ENCODE measurements around the gene RNF152.

Gene RNF152, protein sequence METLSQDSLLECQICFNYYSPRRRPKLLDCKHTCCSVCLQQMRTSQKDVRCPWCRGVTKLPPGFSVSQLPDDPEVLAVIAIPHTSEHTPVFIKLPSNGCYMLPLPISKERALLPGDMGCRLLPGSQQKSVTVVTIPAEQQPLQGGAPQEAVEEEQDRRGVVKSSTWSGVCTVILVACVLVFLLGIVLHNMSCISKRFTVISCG

GRCh38 chr18:61892683-61893308 lies at the start of gene RNF152:
TSS of gene RNF152 (minus strand) at chr18:61893007. CDS start at chr18:61816463, 76,544 bp downstream.
- DNase-seq (ENCODE audit: low read depth) = no peak

DNA sequence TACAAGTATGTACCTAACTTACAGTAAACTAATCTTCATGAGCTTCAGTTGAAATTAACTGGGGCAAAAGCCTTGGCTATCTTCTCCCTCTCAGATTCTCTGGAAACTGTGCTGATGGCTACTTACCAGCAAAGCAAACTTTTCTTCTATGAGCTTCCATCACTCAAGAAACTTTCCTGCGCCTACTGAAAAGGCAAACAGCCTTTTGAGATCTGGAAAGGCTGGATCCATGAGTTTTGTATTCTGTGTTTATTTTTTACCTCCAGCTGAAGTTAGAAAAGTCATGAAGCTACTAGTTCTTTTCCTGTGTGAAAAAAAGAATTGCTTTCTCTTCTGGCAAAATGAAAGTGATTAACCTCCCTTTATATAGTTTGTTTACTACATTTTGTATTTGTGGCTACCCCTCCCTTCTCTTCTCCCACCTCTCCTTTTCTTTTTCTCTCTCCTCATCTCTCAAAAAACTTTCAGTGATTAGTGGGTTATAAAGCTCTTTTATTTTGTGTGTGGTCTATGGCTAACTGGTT lies 49.2 kb upstream of the RNF152 start:
- DNase-seq (ENCODE audit: low read depth) = no peak

DNA sequence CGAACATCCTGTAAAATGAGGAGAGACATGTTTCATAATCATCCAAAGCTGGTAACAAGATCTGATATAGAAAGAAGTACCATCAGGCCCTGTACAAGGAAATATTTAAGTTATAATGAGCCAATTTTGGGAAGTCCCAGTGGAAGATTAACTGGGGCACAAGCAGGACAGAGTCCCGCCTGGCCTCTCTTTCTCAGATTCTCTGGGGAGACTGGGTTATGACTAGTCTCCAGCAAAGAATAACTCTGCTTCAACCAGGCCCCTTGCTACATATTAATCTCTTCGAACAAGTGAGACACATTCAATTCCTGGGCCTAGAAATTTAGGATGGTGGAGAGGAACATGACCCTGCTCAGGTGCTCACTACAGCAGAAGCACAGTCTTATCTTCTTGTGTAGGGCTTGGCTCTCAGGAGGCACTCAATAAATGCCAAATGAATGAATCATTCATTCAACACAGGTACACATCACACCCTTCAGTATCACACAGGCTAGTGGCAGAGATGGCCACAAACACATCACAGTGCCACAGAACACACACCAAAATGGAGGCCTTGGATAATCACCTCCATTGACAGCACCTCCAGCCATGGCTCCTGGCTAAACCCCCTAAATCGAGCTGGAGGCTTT lies 46.4 kb upstream of the RNF152 start:
- DNase-seq (ENCODE audit: low read depth) = no peak

- DNase-seq (ENCODE audit: low read depth) = no peak
Observed at GRCh38 chr18:61935362-61935761, 42.6 kb upstream of the RNF152 start.

GRCh38 chr18:61931654-61932379 lies 39.0 kb upstream of the RNF152 start:
- no peak for DNase-seq (ENCODE audit: low read depth)

DNA sequence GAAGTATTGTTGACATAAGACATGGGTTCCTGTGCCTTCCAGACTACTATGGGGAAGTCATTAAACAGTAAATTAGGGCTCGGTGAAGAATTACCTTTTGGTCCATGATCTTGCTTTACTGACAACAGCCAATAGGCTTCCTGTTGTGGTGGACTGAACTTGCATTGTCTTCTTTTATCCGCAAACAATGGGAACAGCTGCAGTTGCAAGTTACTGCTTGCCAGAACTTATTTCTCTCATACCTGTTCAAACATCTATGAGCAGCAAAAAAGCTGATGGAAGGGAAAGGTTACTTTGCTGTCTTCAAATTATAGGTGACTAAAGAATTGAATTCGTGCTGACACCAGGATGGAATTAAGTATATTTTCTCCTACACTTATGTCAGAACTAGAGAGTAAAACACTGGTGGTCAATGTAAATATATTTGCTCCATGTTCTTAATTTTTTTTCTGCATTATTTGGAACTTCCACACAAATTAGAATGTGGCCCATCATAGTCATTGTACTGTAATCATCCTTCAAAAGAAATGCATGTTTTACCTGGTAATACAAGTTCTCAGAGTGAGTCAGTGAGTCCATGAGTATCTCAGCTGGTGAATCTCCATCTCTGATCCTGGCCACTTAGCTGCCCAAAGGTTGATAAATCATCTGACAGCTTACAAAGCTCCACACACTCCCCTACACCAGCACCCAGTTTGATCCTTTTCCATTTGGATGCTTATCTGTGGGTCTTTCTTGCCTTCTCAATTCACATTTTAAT lies 37.3 kb upstream of the RNF152 start:
- no peak for DNase-seq (ENCODE audit: low read depth)

DNA sequence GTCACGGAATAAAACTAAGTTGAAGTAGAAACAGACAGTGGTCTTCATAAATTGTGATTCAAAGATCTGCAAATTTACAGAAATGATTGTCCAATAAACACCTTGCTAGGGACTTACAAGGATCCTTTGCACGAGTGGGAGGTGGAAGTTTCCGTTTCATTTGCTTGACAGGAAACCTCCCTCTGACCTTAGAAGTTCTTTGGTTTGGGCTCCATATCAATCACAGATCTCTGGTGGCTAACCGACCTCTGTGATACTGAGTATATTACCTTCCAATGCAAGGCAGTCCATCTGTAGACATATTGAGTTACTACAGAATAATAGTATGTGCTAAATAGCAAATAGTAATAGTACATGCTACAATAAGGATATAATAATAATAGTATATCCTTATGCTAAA lies 33.7 kb upstream of the RNF152 start:
- no peak for DNase-seq (ENCODE audit: low read depth)

- DNase-seq (ENCODE audit: low read depth) = no peak
Observed at GRCh38 chr18:61924550-61924949, 31.7 kb upstream of the RNF152 start.

DNA sequence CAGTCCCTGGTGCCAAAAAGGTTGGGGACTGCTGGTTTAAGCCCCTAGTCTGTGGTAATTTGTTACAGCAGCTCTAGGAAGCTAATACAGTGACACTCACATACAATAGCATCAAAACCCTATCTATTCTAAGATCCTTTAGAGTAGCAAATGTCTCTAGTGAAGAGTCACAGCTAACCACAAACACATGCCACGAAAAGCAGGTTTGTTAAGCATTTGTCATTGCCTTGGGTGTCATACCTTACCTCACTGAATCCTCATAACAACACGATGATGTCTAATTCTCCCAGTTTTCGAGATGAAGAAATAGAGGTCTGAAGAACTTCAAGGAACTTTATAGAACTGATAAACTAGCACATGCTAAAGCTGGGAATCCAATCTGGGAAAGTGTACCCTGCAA lies 29.6 kb upstream of the RNF152 start:
- DNase-seq (ENCODE audit: low read depth) = no peak

DNA sequence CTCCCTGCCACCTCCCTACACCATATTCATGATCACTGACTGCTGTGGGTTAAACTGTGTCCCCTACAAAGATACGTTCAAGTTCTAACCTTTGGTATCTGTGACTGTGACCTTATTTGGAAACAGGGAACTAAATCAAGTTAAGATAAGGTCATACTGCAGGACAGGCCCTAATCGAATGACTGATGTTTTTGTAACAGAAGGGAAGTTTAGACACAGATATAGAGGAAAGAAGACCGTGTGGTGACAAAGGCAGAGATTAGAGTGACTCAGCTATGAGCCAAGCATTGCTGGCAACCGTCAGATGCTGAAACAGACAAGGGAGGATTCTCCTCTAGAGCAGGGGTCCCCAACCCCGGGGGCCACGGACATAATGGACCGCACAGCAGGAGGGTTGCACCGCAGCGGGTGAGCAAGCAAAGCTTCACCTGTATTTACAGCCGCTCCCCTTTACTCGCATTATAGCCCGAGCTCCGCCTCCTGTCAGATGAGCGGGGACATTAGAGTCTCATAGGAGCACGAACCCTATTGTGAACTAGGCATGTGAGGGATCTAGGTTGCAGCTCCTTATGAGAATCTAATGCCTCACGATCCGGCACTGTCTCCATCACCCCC lies 28.9 kb upstream of the RNF152 start:
- DNase-seq (ENCODE audit: low read depth) = no peak

GRCh38 chr18:61917818-61918217 lies 25.0 kb upstream of the RNF152 start:
- no peak for DNase-seq (ENCODE audit: low read depth)

GRCh38 chr18:61912476-61912875 lies 19.7 kb upstream of the RNF152 start:
- DNase-seq (ENCODE audit: low read depth) = no peak

GRCh38 chr18:61910101-61910500 lies 17.3 kb upstream of the RNF152 start:
- DNase-seq (ENCODE audit: low read depth) = no peak

DNA sequence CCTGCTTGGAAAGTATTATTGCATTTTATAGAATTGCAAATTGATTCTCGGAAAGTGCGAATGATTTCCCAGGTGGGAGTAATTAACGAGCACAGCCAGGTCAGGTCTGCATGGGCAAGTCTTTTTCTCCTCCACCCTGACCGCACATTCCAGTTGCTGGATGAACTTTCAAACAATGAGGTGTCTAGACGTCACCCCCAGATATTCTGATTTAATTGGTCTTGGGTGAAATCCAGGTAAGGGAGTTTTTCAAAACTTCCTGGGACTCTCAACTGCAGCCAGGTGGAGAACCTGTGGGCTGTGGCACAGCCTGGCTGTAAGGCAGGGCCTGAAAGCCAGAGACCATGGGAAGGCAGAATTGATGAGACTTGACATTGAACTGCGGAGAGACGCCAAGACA lies 15.9 kb upstream of the RNF152 start:
- DNase-seq (ENCODE audit: low read depth) = no peak

DNA sequence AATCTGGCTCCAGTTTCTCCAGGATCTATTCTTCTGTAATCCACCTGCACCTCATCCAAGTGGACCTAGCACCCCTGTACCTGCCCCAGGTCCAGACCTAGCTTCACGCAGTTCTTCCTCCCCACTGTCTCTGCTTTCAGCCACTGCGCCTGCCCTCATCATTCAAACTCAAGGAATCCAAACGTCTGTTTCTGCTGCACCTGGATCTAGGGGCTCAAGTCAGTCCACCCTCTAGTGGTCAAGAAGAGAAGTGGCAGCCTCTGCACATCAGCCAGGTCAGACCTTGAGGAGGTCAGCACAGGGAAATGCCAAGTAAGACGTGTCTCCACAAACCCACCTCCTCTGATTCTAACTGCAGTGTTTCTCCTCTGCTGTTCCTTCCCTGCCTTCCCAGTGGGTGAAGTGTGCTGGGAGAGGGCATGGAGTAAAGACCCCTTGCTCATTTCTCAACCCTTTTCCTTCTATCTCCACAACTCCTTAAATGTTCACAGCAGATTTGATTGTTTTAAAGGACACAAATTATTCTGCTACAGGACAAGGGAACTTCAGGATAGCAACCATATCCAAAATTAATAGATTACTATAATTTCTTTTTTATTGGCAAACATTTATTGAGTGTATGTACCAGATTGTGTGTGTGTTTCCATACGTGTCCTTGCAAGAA lies 8.6 kb upstream of the RNF152 start:
- no peak for DNase-seq (ENCODE audit: low read depth)

- DNase-seq (ENCODE audit: low read depth) = no peak
Observed at GRCh38 chr18:61900504-61901281, 7.9 kb upstream of the RNF152 start.

GRCh38 chr18:61898640-61899101 lies 5.9 kb upstream of the RNF152 start:
- no peak for DNase-seq (ENCODE audit: low read depth)

DNA sequence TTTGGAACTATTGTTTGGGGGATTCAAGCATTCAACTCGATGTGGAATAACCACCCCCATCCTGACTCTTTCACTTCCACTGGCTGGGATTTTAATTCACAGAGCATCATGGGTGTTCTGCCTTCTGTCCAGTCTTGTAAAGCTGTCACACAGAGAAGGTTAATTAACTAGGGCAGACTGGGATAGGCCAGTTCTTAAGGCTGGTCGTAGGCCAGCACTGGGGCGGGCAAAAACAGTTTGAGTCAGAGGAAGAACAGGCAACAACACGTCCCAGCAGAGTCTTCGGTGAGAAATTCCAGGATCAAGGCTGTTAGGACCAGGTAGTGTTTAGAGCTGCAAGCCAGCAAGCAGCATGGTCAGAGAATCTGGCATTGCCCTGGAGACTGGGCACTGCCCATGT lies 4.0 kb upstream of the RNF152 start:
- DNase-seq (ENCODE audit: low read depth) = no peak

GRCh38 chr18:61896118-61896517 lies 3.3 kb upstream of the RNF152 start:
- no peak for DNase-seq (ENCODE audit: low read depth)
